K562 (cell line): ENCODE results near the gene HEMK1. TPM values are rescaled to one million over a fixed set of nuclear protein-coding genes. Genes with fewer than 3 reads are reported as not detected.

Experiments
- BHLHE40 ChIP-seq: IDR thresholded peaks from 2 replicates; pipeline ENCODE4 v1.6.1; 2011; ENCODE audit warnings: low read length, improper control_type of control experiment
- C11orf30 ChIP-seq: fragments of 450-650 bp; IDR thresholded peaks from 2 replicates; pipeline ENCODE4 v1.6.1; 2016; ENCODE audit warnings: low read depth, mild to moderate bottlenecking
- GABPB1 ChIP-seq: sonication (generic); formaldehyde crosslinking; IDR thresholded peaks from 2 replicates; pipeline ENCODE4 v1.8.0; 2022; ENCODE audit warnings: mild to moderate bottlenecking, missing genetic modification reagents
- HDAC1 ChIP-seq, 2 experiments: fragments of 450-650 bp; IDR thresholded peaks; 2 replicates each; pipeline ENCODE4 v1.6.1; 2016 to 2017; ENCODE audit warnings: inconsistent platforms in 1 of 2, mild to moderate bottlenecking in 1 of 2, moderate library complexity in 1 of 2
- HNRNPK ChIP-seq: fragments of 200-400 bp; formaldehyde crosslinking; IDR thresholded peaks from one replicate; pipeline ENCODE4 v1.6.1; 2018; ENCODE audit warnings: mild to moderate bottlenecking, low read depth, low read length; ENCODE audit not compliant: poor library complexity, severe bottlenecking
- NCOA6 ChIP-seq: fragments of 450-650 bp; IDR thresholded peaks from 2 replicates; pipeline ENCODE4 v1.6.1; 2017; ENCODE audit warnings: mild to moderate bottlenecking
- NFE2 ChIP-seq: IDR thresholded peaks from 2 replicates; pipeline ENCODE4 v1.6.1; 2014; ENCODE audit warnings: antibody characterized with exemption, low read depth
- SNAPC5 ChIP-seq: fragments of 250-450 bp; sonication (Bioruptor Pico); IDR thresholded peaks from 2 replicates; pipeline ENCODE4 v1.8.0; 2021; ENCODE audit warnings: moderate library complexity, mild to moderate bottlenecking, inconsistent platforms
- TEAD1 ChIP-seq, 2 experiments: fragments of 450-650 bp in 1 of 2; sonication (generic) in 1 of 2; formaldehyde crosslinking; IDR thresholded peaks; 2 replicates each; pipeline versions ENCODE4 v1.4.0 to v1.8.0; 2020 to 2022; ENCODE audit warnings: mild to moderate bottlenecking in 2 of 2, missing genetic modification reagents in 1 of 2
- ZBTB40 ChIP-seq, 2 experiments: fragments of 450-650 bp in 1 of 2; sonication (generic) in 1 of 2; formaldehyde crosslinking in 1 of 2; IDR thresholded peaks; 2 replicates each; pipeline versions ENCODE4 v1.7.1 to v1.9.0; 2016 to 2022; ENCODE audit warnings: inconsistent platforms in 1 of 2, mild to moderate bottlenecking in 1 of 2, missing genetic modification reagents in 1 of 2
- ZBTB9 ChIP-seq: fragments of 450-650 bp; formaldehyde crosslinking; IDR thresholded peaks from 2 replicates; pipeline ENCODE4 v1.4.0; 2020; ENCODE audit warnings: mild to moderate bottlenecking, moderate library complexity
- ZNF717 ChIP-seq: fragments of 250-450 bp; sonication (Bioruptor Pico); IDR thresholded peaks from 2 replicates; pipeline ENCODE4 v1.5.0; 2021
- polyA plus RNA-seq, 8 experiments: library from polyadenylated mRNA; depleted of rRNA in 4 of 8; stranded (reverse) in 5 of 8; unstranded in 3 of 8; fragments of >200 nt; fragmentation: Nextera tagmentation in 2 of 8; fragmentation: Illumina TruSeq in 1 of 8; extraction: Ambion mirVana in 2 of 8; extraction: Trizol in 1 of 8; gene quantifications; 2 replicates each; pipeline versions ENCODE4 v1.2.1 to v1.2.3, GENCODE V29; 2011 to 2014; ENCODE audit warnings: inconsistent platforms in 1 of 8, missing spikeins in 1 of 8
- total RNA-seq, 7 experiments: library from RNA; depleted of rRNA in 6 of 7; stranded (reverse); fragments of >200 nt in 6 of 7; fragmentation: Illumina TruSeq in 2 of 7; extraction: Trizol in 2 of 7; gene quantifications; 2 replicates each; pipeline versions ENCODE4 v1.2.1 to v1.2.3, GENCODE V29; 2011 to 2021; ENCODE audit warnings: low replicate concordance in 1 of 7
- TF ChIP-seq, protein P1 (sequence below): fragments of 250-450 bp; sonication (Bioruptor Pico); IDR thresholded peaks from 2 replicates; pipeline ENCODE4 v1.4.0; 2020
- TF ChIP-seq, protein P2 (sequence below): sonication (generic); formaldehyde crosslinking; IDR thresholded peaks from 2 replicates; pipeline ENCODE4 v1.8.0; 2022; ENCODE audit warnings: mild to moderate bottlenecking, missing genetic modification reagents, borderline replicate concordance

Gene HEMK1
- total and polyA plus RNA-seq, 9 of the 15 experiments (the other 6 are each of a cell fraction or from before 2014, with no cell fraction given): 2.0 to 16.8 (median 11.4) TPM

DNA sequence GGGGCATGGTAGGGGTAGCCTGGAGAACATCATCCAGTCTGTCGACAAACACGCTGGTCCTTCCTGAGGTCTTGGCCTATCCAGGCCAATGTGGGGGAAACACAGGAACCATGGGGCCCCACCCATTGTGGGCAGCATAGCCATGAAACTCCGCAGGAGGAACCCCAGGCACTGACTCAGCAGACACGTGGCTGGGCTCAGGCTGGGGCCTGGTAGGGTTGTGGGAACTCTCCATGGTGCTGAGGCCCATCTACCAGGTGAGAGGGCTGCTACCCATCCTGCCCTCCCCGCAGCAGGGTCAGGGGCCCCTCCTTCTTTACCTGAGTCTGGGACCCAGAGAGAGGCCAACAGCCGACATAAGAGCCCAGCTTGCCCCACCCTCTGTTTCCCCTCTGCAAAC, 43.3 kb upstream of the HEMK1 start (continued):
- TF ChIP-seq ZBTB40 (IDR thresholded peaks at IDR 0.05) (no peak), ZBTB40 (CRISPR knock-in tag; IDR thresholded peaks at IDR 0.05) (0 out of 2 replicates have a peak, but pooled peaks have one; percentile 20), C11orf30 (peak; percentile 81), GABPB1 (CRISPR knock-in tag) (peak; percentile 48; the same call in 1 of the 2 replicates), SNAPC5 (CRISPR knock-in tag) (no peak), NCOA6 (no peak), HNRNPK (no peak), ZBTB9 (CRISPR knock-in tag) (no peak), TEAD1 (CRISPR knock-in tag; IDR thresholded peaks at IDR 0.05) (0 out of 4 replicates have a peak, but pooled peaks of 1 of the 2 experiments have one; percentile 53), ZNF717 (CRISPR knock-in tag) (no peak), BHLHE40 (peak; percentile 56), HDAC1 (IDR thresholded peaks at IDR 0.05) (peak in 1 of 2 experiments; percentile 95; a peak in 2 of 4 replicates), NFE2 (peak; percentile 92)
- TF ChIP-seq, protein P1, sequence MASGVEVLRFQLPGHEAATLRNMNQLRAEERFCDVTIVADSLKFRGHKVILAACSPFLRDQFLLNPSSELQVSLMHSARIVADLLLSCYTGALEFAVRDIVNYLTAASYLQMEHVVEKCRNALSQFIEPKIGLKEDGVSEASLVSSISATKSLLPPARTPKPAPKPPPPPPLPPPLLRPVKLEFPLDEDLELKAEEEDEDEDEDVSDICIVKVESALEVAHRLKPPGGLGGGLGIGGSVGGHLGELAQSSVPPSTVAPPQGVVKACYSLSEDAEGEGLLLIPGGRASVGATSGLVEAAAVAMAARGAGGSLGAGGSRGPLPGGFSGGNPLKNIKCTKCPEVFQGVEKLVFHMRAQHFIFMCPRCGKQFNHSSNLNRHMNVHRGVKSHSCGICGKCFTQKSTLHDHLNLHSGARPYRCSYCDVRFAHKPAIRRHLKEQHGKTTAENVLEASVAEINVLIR (CRISPR knock-in tag): no peak
- TF ChIP-seq, protein P2, sequence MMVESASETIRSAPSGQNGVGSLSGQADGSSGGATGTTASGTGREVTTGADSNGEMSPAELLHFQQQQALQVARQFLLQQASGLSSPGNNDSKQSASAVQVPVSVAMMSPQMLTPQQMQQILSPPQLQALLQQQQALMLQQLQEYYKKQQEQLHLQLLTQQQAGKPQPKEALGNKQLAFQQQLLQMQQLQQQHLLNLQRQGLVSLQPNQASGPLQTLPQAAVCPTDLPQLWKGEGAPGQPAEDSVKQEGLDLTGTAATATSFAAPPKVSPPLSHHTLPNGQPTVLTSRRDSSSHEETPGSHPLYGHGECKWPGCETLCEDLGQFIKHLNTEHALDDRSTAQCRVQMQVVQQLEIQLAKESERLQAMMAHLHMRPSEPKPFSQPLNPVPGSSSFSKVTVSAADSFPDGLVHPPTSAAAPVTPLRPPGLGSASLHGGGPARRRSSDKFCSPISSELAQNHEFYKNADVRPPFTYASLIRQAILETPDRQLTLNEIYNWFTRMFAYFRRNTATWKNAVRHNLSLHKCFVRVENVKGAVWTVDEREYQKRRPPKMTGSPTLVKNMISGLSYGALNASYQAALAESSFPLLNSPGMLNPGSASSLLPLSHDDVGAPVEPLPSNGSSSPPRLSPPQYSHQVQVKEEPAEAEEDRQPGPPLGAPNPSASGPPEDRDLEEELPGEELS (CRISPR knock-in tag): peak; percentile 32; the same call in 1 of the 2 replicates
